ENCODE results near the gene PODNL1. TPM values are rescaled to one million over a fixed set of nuclear protein-coding genes. Genes with fewer than 3 reads are reported as not detected.

Gene PODNL1
- total and polyA plus RNA-seq, 2 of the 8 experiments (the other 6 are each of a cell fraction or from before 2014, with no cell fraction given) = 1.0 to 1.5 TPM

DNA sequence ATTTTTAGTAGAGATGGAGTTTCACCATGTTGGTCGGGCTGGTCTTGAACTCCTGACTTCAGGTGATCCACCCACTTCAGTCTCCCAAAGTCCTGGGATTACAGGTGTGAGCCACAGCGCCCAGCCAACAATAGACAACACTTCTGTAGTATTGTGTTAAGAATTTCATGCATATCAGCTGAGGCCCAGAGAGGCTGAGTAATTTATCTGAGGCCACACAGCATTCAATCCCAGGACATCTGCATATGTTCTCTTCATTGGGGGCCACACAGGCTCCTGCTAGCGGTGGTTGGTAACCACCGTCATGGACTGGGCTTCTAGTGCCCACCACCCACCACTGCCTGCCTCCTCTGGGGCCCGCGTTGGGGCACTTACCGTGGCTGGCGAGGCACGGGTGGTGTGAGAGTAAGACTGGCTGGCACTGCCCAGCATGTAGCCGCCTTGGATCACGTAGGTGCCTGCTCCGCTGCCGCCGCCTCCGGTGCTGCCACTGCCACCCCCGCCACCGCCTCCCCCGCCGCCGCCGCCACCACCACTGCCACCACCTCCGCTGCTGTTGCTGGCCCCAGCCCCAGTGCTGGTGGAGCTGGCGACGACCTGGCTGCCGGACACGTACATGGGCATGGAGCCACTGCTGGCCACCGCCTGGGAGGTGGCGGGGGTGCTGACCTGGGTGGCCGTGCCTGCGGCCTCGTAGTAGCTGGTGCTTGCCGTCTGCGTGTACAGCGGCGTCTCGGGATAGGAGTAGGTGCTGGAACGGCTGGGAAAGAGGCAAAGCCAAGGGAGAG is 34.3 kb upstream of the PODNL1 start:
- POLR2A ChIA-PET (ENCODE audit: partially characterized antibody) = interaction anchor here (0.6 to 4.9 kb wide), 7 partner anchors 11 to 43 kb away, joined by 3 to 44 read pairs (median 3); no protein-coding TSS in a partner anchor

More for the DNA sequence above, 34.3 kb upstream of the PODNL1 start:
- Histone ChIP-seq H3K4me3 (ENCODE audit: extremely low read depth in 1 of 4, insufficient read depth in 2 of 4, low read depth in 3 of 4, low read length in 4 of 4) (no peak overlapping the region), H2BK20ac (ENCODE audit: low read length) (no peak overlapping the region), H4K91ac (replicated peaks; ENCODE audit: insufficient read length, low read length) (no peak overlapping the region), H3K56ac (replicated peaks; ENCODE audit: insufficient read length, low read depth, low read length) (no peak overlapping the region), H3K14ac (ENCODE audit: insufficient read length) (no peak overlapping the region), H3K27me3 (replicated peaks in 1 of 4; ENCODE audit: control insufficient read depth in 3 of 4, extremely low read depth in 1 of 4, insufficient read depth in 3 of 4, low read length in 3 of 4) (no peaks in the 10 kb centered on the region), H3K18ac (ENCODE audit: extremely low read depth, low read length) (no peak overlapping the region), H3K79me2 (ENCODE audit: control insufficient read depth in 1 of 2, insufficient read depth in 2 of 2, low read length in 2 of 2) (no peaks in the 10 kb centered on the region), H2AK5ac (ENCODE audit: low read depth, low read length) (no peak overlapping the region), H3K23me2 (ENCODE audit: low read depth, low read length) (0 out of 2 replicates have a peak, but pooled peaks cover 2% of the 10 kb centered on the region), H2BK120ac (replicated peaks; ENCODE audit: low read depth, low read length) (no peak overlapping the region), H4K8ac (ENCODE audit: extremely low read depth, insufficient read depth, low read length) (no peak overlapping the region), H3K9ac (replicated peaks in 1 of 4; ENCODE audit: extremely low read depth in 1 of 4, low read depth in 3 of 4, low read length in 3 of 4) (no peak overlapping the region), H4K20me1 (replicated peaks in 1 of 2; ENCODE audit: control insufficient read depth in 1 of 2, insufficient read depth in 2 of 2, low read length in 2 of 2) (no peaks in the 10 kb centered on the region), H3K79me1 (ENCODE audit: low read depth, low read length) (no peaks in the 10 kb centered on the region), H3K4ac (replicated peaks; ENCODE audit: insufficient read length, low read depth, low read length) (no peak overlapping the region), H3K36me3 (ENCODE audit: control insufficient read depth in 2 of 4, insufficient read depth in 4 of 4, low read length in 3 of 4) (peaks cover 0 to 17% (median 11%) of the 10 kb centered on the region in 4 experiments; a peak in 5 of 8 replicates), H3K23ac (ENCODE audit: insufficient read length) (no peak overlapping the region), H2AFZ (ENCODE audit: low read length) (no peak overlapping the region), H2BK15ac (ENCODE audit: low read length) (no peak overlapping the region), H3K4me2 (ENCODE audit: insufficient read depth in 1 of 2, low read depth in 2 of 2, low read length in 2 of 2) (no peak overlapping the region), H2BK12ac (ENCODE audit: low read depth, low read length) (0 out of 2 replicates have a peak overlapping the region, but pooled peaks have one; percentile 17), H3K27ac (ENCODE audit: low read depth, low read length) (no peak overlapping the region), H3K9me3 (ENCODE audit: insufficient read depth in 2 of 2, low read depth in 1 of 2, low read length in 1 of 2) (no peaks in the 10 kb centered on the region), H2BK5ac (ENCODE audit: low read depth, low read length) (no peak overlapping the region), H4K5ac (ENCODE audit: insufficient read length, low read depth, low read length) (no peak overlapping the region), H3K4me1 (replicated peaks in 1 of 4; ENCODE audit: control insufficient read depth in 3 of 4, insufficient read depth in 4 of 4, low read length in 3 of 4) (peaks cover 0 to 3% (median 0%) of the 10 kb centered on the region in 4 experiments; a peak in 1 of 7 replicates)
- no peak for FAIRE-seq
- DNase-seq (ENCODE audit: low read depth in 1 of 2, low spot score in 2 of 2) = no peak
- WGBS, 2 experiments (ENCODE audit: extremely low coverage in 1 of 2, insufficient coverage in 1 of 2, insufficient read length in 1 of 2, insufficient replicate concordance in 2 of 2, low coverage in 1 of 2, low lambda C conversion rate in 2 of 2, missing lambda C conversion rate in 1 of 2) = 90% methylated on average over 27 of the region's 37 CpGs; no CpG with 5 or more reads in 1 of the 2 experiments
- CTCF ChIA-PET (ENCODE audit: partially characterized antibody) = interaction anchor here (1.2 to 10.3 kb wide), 6 partner anchors 13 to 100 kb away, joined by 3 to 77 read pairs (median 6); partner anchors contain the start of gene MISP3
- no peak for TF ChIP-seq SP2 (IDR thresholded peaks at IDR 0.05; ENCODE audit: low read length)

Data from H1 (cell line).